ENCODE data around the gene WDR45B.

WDR45B gene

GRCh38 chr17:82633343-82633742 is 14.9 kb downstream of the WDR45B start:
- FAIRE-seq (no peak), DNase-seq (ENCODE audit: insufficient read length, low spot score) (no peak)

- no peak for DNase-seq (ENCODE audit: insufficient read length, low spot score)
- no peak for FAIRE-seq
Observed at GRCh38 chr17:82632451-82632850, 15.8 kb downstream of the WDR45B start.

GRCh38 chr17:82631544-82631943 is 16.7 kb downstream of the WDR45B start:
- DNase-seq (ENCODE audit: insufficient read length, low spot score) (no peak), FAIRE-seq (no peak)

GRCh38 chr17:82630212-82630611 is 18.0 kb downstream of the WDR45B start:
- DNase-seq (ENCODE audit: insufficient read length, low spot score) = no peak
- no peak for FAIRE-seq

DNA sequence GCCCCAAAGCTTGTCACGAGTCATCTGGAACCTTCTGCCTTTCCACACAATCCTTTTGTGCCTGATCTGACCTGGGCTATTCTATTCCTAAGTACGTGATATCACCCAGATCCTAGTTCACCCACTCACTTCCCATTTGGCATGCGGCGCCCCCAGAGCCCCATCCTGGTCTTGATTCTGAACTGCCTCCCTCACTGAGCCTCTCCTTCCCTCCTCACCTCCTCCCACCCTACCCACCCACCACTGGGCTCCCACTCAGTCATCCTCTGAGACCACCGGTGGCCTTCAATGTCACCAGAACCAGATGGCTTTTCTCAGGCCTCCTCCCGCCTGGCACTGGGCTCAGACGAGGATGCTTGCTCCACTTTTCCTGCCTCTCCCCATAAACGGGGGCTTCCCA is 18.5 kb downstream of the WDR45B start:
- FAIRE-seq (no peak), DNase-seq (ENCODE audit: insufficient read length, low spot score) (no peak)

DNA sequence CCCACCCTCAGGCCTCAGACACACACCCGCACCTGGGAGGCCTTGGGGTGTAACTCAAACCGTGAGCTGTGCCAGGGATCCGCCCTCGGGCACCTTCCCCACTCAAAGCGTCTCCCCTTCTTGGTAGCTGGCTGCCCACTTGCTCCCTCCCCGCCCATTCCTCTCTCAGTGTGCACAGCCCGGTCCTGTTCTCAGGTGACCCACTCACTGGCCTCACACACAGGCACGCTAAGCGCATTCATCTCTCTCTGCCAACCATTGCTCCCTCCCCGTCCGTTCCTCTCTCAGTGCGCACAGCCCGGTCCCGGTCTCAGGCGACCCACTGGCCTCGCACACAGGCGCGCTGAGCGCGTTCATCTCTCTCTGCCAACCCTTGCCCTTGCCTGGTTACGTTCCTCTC is 20.8 kb downstream of the WDR45B start:
- DNase-seq (ENCODE audit: insufficient read length, low spot score) = no peak
- peak; percentile 28 for FAIRE-seq

DNA sequence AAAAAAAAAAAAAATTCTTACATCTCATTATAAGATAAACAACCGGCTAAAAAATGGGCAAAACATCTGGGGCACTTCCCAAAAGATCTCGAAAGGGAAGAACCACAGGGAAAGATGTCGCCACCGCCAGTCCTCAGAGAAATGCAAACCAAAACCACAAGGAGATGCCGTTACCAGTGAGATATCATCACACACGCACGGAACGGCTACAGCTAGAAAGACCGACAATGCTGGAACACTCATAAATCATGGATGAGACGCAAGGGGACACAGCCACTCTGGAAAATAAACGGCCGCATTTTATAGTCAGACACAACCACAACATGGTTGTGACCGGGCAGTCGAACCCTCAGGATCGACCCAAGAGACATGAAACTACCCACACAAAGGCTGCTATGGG is 24.5 kb downstream of the WDR45B start:
- DNase-seq (ENCODE audit: insufficient read length, low spot score) = no peak
- FAIRE-seq = no peak

DNA sequence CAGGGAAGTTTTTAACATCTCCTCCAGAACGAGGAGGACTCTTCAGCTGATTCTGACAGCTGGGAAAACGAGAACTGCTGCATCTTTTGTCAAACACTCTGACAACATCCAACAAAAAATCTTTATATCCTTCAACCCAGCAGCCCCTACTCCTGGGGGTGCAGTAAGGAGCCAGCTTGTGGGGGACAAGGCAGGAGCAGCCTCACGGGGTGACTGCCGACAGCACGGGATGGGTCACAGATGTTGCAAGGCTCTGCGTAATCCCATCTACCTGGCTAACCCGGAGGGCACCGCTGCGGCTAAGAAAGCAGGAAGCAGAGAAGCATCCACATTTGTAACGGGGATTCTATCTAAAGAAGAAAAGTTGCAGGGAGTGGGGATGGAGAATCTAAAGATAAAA is 28.6 kb downstream of the WDR45B start:
- FAIRE-seq (no peak), DNase-seq (ENCODE audit: insufficient read length, low spot score) (no peak)

GRCh38 chr17:82619211-82619610 is 29.0 kb downstream of the WDR45B start:
- DNase-seq (ENCODE audit: insufficient read length, low spot score) (no peak), FAIRE-seq (no peak)

GRCh38 chr17:82616021-82616711 is 32.1 kb downstream of the WDR45B start:
- DNase-seq (ENCODE audit: insufficient read length, low spot score) (no peak), FAIRE-seq (no peak)

DNA sequence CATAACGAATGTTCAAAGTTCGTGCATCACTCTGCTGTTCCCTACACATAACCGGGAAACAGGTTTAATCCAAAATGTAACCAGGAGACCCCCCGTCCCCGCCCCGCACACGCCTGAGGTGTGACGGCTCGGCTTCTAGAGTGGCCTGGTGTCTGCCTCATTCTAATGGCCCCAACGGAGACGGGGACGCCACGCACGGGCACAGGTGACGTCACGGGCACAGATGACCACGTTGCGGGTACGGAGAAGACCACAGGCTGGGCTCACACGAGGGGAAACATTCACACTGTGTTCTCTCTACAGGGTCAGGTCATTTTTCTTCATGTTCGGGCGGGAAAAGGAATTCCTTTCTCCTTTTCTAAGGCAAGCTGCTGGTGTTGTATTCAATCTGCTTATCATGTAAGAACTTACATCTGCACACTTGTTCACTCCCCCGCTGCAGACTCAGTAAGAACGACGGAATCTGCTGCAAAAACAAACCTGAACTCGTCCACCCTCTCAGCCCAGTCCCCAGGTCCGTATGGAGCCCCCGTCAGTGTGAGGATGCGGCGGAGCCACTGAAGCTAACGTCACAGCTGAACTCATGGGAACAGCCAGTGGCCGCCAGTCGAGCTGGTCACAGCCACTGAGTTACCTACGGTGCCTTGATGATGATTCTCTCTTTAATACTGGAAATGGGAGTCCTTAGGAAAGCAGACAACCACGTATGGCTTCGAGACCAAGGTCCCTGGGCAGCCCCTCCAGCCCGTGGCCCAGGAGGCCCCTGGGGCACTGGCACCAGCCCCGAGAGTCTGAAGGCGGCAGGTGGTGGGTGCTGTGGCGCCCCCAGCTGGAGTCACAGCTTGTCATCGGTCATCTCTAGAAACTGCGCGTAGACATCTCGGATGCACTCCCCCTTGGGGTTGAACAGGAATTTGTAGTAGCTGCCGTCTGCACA is 32.9 kb downstream of the WDR45B start:
- DNase-seq (ENCODE audit: insufficient read length, low spot score) (no peak), FAIRE-seq (no peak)

GRCh38 chr17:82614095-82614631 is 34.1 kb downstream of the WDR45B start:
- no peak for FAIRE-seq
- DNase-seq (ENCODE audit: insufficient read length, low spot score) = no peak

GRCh38 chr17:82613283-82614094 is 34.8 kb downstream of the WDR45B start:
- DNase-seq (ENCODE audit: insufficient read length, low spot score) = no peak
- no peak for FAIRE-seq

DNA sequence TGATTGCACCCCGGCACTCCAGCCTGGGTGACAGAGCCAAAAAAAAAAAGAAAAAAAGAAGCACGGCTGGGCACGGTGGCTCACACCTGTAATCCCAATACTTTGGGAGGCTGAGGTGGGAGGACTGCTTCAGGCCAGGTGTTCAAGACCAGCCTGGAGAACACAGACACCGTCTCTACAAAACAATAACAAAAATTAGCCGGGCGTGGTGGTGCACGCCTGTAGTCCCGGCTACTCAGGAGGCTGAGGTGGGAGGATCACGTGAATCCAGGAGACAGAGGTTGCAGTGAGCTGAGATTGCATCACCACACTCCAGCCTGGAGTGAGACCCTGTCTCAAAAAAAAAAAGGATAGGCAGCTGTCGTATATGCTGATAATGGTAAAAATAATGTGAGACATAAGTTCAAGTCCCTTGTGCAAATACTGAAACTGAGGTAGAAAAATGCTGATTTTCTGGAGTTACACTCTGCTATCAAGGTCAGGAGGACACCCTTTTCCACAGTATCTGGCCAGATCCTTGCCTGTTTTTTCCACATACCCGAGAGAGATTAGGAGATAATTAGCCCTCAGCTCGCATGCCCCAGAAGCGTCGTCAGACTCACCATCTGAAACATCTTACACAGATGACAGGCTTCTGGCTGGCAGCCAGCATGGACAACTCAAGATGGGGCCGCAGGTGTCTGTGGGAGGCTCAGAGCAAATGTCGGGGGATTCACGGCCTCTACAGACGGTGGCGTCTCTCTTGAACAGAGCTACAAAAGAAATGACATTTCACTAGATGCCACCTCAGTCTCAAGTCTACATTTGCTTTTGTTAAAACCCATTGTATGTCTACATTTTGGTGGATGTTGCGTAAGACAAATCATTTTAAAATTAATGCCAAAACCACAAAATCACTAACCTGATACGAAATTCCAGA is 36.8 kb downstream of the WDR45B start:
- DNase-seq (ENCODE audit: insufficient read length, low spot score) (no peak), FAIRE-seq (no peak)

GRCh38 chr17:82609655-82610054 is 38.6 kb downstream of the WDR45B start:
- DNase-seq (ENCODE audit: insufficient read length, low spot score) = no peak
- FAIRE-seq = no peak

GRCh38 chr17:82608816-82609215 is 39.4 kb downstream of the WDR45B start:
- no peak for FAIRE-seq

DNA sequence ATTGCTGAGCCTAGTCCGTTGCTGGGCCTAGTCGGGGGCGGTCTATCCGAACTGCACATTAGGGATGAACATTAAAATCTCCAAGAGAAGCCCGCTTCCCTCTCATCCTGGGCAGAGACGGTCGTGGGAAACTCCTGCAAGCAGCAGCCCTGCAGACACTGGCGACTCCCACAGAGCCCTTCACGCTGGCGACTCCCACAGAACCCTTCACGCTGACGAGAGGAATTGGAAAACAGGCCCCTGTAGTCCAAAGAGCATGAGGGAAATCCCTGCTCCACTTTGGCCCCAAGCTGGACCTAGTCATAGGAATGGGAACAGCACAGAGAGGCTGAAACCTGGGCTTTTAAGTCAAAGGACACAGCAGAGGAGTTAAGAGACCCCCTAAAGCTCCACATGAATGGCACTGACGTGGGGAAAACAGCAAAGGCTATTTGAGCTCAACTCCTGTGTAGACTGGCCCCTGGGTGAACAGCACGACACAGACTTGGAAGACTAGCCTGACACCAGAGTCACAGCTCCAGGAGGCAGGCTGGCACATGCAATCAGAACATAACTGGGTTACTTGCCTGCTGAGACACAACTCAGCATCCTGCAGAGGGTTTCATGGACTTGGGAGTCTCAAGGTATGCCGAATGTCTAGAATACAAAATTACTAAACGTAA is 42.2 kb downstream of the WDR45B start:
- DNase-seq (ENCODE audit: insufficient read length, low spot score) (no peak), FAIRE-seq (no peak)

More at GRCh38 chr17:82608816-82609215, 39.4 kb downstream of the WDR45B start:
- DNase-seq (ENCODE audit: insufficient read length, low spot score) = no peak

GRCh38 chr17:82604532-82604931 is 43.7 kb downstream of the WDR45B start:
- no peak for DNase-seq (ENCODE audit: insufficient read length, low spot score)
- FAIRE-seq = no peak

DNA sequence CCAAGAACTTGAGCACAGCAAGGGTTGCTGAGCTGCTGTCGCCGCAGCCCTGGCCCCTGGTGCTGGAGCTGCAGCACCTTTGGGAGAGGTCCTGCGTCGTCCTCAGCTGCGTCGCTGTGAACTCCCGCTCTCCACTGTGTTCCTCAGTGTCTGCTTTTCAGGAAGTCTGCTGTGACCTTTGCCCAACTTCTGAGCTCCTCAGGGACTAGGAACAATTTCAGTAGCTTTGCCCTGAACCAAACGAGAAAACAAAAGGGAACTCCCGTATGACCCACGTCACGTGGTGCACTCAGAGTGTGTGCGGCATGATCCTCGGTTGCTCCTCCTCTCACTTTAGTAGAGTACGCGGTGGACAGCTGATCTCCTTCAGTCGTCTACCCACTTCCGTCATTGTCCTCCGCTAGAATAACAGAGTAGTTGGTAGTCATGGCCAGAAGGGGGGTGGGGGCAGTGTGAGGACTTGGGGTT is 44.2 kb downstream of the WDR45B start:
- no peak for DNase-seq (ENCODE audit: insufficient read length, low spot score)
- no peak for FAIRE-seq

All from HTR-8/SVneo (cell line).